ENCODE data around the gene STAB2.

DNA sequence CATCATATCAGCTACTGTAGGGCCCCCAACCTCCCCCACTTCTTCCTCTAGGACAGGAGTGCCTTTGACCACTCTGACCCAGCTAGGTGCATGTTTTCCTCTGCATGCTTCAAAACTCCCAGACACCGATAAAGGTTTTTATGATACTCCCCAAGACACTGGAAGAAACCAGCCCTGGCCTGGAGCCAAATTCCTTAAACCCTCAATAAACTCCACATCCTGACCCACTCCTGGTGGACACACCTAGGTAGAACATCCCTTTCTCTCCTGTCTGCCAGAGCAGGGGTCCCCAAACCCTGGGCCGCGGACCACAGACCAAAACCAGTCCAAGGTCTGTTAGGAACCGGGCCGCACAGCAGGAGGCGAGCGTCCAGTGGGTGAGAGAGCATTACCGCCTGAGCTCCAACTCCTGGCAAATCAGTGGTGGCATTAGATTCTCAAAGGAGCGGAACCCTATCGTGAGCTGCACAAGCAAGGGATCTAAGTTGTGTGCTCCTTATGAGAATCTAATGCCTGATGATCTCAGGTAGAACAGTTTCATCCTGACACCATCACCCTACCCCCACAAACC lies 204.4 kb downstream of the STAB2 start:
- TF ChIP-seq, protein P1, sequence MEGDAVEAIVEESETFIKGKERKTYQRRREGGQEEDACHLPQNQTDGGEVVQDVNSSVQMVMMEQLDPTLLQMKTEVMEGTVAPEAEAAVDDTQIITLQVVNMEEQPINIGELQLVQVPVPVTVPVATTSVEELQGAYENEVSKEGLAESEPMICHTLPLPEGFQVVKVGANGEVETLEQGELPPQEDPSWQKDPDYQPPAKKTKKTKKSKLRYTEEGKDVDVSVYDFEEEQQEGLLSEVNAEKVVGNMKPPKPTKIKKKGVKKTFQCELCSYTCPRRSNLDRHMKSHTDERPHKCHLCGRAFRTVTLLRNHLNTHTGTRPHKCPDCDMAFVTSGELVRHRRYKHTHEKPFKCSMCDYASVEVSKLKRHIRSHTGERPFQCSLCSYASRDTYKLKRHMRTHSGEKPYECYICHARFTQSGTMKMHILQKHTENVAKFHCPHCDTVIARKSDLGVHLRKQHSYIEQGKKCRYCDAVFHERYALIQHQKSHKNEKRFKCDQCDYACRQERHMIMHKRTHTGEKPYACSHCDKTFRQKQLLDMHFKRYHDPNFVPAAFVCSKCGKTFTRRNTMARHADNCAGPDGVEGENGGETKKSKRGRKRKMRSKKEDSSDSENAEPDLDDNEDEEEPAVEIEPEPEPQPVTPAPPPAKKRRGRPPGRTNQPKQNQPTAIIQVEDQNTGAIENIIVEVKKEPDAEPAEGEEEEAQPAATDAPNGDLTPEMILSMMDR (IDR thresholded peaks at IDR 0.05), result no peak
- no peak for TF ChIP-seq POLR2A (IDR thresholded peaks at IDR 0.05)

Measured in esophagus squamous epithelium (tissue), 4 donors.